Hematopoietic multipotent progenitor cell treated with erythropoietin and hydrocortisone succinate and interleukin-3 and kit ligand, for 17 days (in vitro differentiated cells): ENCODE data around the gene H6PD.

ENCODE experiments used
- DNase-seq: peaks from one replicate; pipeline ENCODE4 v3.0.0-alpha.2; 2015; ENCODE audit warnings: low spot score

The H6PD gene

GRCh38 chr1:9257851-9258250 lies 23.3 kb downstream of the H6PD start:
- DNase-seq = no peak

- no peak for DNase-seq
These were observed 24.1 kb downstream of the H6PD start for GRCh38 chr1:9258629-9259028.

GRCh38 chr1:9260059-9260766 lies 25.6 kb downstream of the H6PD start:
- no peak for DNase-seq

- no peak for DNase-seq
These were observed 26.9 kb downstream of the H6PD start for GRCh38 chr1:9261496-9261895.

GRCh38 chr1:9262096-9262986 lies 27.8 kb downstream of the H6PD start:
- no peak for DNase-seq

- no peak for DNase-seq
These were observed 28.8 kb downstream of the H6PD start for GRCh38 chr1:9263276-9263855.

- no peak for DNase-seq
These were observed 29.7 kb downstream of the H6PD start for GRCh38 chr1:9263984-9264872.

GRCh38 chr1:9265037-9265436 lies 30.5 kb downstream of the H6PD start:
- DNase-seq = no peak

GRCh38 chr1:9265968-9266367 lies 31.4 kb downstream of the H6PD start:
- DNase-seq = no peak

GRCh38 chr1:9267352-9267686 lies 32.7 kb downstream of the H6PD start:
- no peak for DNase-seq

GRCh38 chr1:9267827-9268581 lies 33.4 kb downstream of the H6PD start:
- DNase-seq = no peak

- no peak for DNase-seq
These were observed 34.5 kb downstream of the H6PD start for GRCh38 chr1:9269078-9269501.

- DNase-seq = no peak
These were observed 35.1 kb downstream of the H6PD start for GRCh38 chr1:9269721-9270120.

GRCh38 chr1:9270290-9270883 lies 35.8 kb downstream of the H6PD start:
- DNase-seq = no peak

- DNase-seq = no peak
These were observed 36.7 kb downstream of the H6PD start for GRCh38 chr1:9271283-9271682.

GRCh38 chr1:9271861-9272595 lies 37.5 kb downstream of the H6PD start:
- DNase-seq = no peak

GRCh38 chr1:9273177-9273576 lies 38.6 kb downstream of the H6PD start:
- DNase-seq = no peak

GRCh38 chr1:9275161-9275560 lies 40.6 kb downstream of the H6PD start:
- DNase-seq = no peak

- peak; percentile 65 for DNase-seq
These were observed 41.0 kb downstream of the H6PD start for GRCh38 chr1:9275567-9276034.

GRCh38 chr1:9278116-9278515 lies 43.5 kb downstream of the H6PD start:
- DNase-seq = no peak
